ENCODE data around the gene ALOX15B. TPM values are rescaled to one million over a fixed set of nuclear protein-coding genes. Genes with fewer than 3 reads are reported as not detected.

Gene ALOX15B
- total RNA-seq, 1 experiment from 2014 or later, result 0.30 TPM

GRCh38 chr17:8053600-8053999, 14.7 kb downstream of the ALOX15B start:
- no peak for TF ChIP-seq ZNF274 (IDR thresholded peaks at IDR 0.05; ENCODE audit: low read depth, low read length)
- no peak for TF ChIP-seq SRF (IDR thresholded peaks at IDR 0.05; ENCODE audit: low read depth)
- TF ChIP-seq SIN3A (IDR thresholded peaks at IDR 0.05; ENCODE audit: low read depth), result no peak
- TF ChIP-seq ATF3 (IDR thresholded peaks at IDR 0.05), result no peak
- no peak for TF ChIP-seq TCF7L2 (IDR thresholded peaks at IDR 0.05; ENCODE audit: borderline replicate concordance, extremely low read depth, insufficient read depth, insufficient read length)
- TF ChIP-seq RAD21 (IDR thresholded peaks at IDR 0.05; ENCODE audit: low read depth), result no peak
- no peaks in the 10 kb centered on the region for H3K79me2 ChIP-seq (ENCODE audit: insufficient read depth, low read length)
- no peak overlapping the region for H3K27ac ChIP-seq (ENCODE audit: low read depth, low read length)
- no peak overlapping the region for H3K9ac ChIP-seq (ENCODE audit: low read length)
- H3K9me2 ChIP-seq (ENCODE audit: insufficient read depth), result no peaks in the 10 kb centered on the region
- no peaks in the 10 kb centered on the region for H3K36me3 ChIP-seq (ENCODE audit: control insufficient read depth in 1 of 2, insufficient read depth in 2 of 2, low read length in 2 of 2)
- no peak overlapping the region for H3K4me3 ChIP-seq (replicated peaks in 1 of 2; ENCODE audit: low read depth in 1 of 2, low read length in 2 of 2)
- H3K4me1 ChIP-seq (ENCODE audit: control insufficient read depth in 1 of 2, insufficient read depth in 2 of 2, low read length in 2 of 2), result peaks cover 0 to 11% of the 10 kb centered on the region in 2 experiments; a peak in 3 of 4 replicates
- no peaks in the 10 kb centered on the region for H4K20me1 ChIP-seq (ENCODE audit: insufficient read depth)
- intact Hi-C loops (cut with micrococcal nuclease), result no loop called here
- ATAC-seq (no peak), DNase-seq (ENCODE audit: low read depth, low spot score) (no peak)
- H3K4me2 ChIP-seq (ENCODE audit: low read length), result no peak overlapping the region
- no peaks in the 10 kb centered on the region for H3K9me3 ChIP-seq (ENCODE audit: control insufficient read depth in 1 of 2, insufficient read depth in 1 of 2, low read depth in 1 of 2, low read length in 2 of 2)
- CTCF ChIA-PET, result no interaction called here
- no peaks in the 10 kb centered on the region for H3K27me3 ChIP-seq (ENCODE audit: insufficient read depth, low read length)
- H2AFZ ChIP-seq (ENCODE audit: low read depth, low read length, poor library complexity, severe bottlenecking), result no peak overlapping the region
- BruUV-seq (replicated peaks), result no TSS peak
- POLR2A ChIA-PET, result no interaction called here
- RAD21 ChIA-PET (ENCODE audit: low non-redundant PET in 1 of 2, low total read pairs in 2 of 2, uncharacterized antibody in 2 of 2, unreplicated experiment in 2 of 2), result no interaction called here

- no peaks in the 10 kb centered on the region for H4K20me1 ChIP-seq (ENCODE audit: insufficient read depth)
- H3K9ac ChIP-seq (ENCODE audit: low read length), result no peak overlapping the region
- H3K27me3 ChIP-seq (ENCODE audit: insufficient read depth, low read length), result no peaks in the 10 kb centered on the region
- H3K36me3 ChIP-seq (ENCODE audit: control insufficient read depth in 1 of 2, insufficient read depth in 2 of 2, low read length in 2 of 2), result no peaks in the 10 kb centered on the region
- TF ChIP-seq SP1 (IDR thresholded peaks at IDR 0.05; ENCODE audit: low read depth) (no peak), EZH2phosphoT487 (IDR thresholded peaks at IDR 0.05; ENCODE audit: borderline replicate concordance) (no peak), YY1 (IDR thresholded peaks at IDR 0.05; ENCODE audit: extremely low read depth, insufficient replicate concordance, low read depth, low read length) (no peak)
- H3K4me3 ChIP-seq (replicated peaks in 1 of 2; ENCODE audit: low read depth in 1 of 2, low read length in 2 of 2), result no peak overlapping the region
- no peak overlapping the region for H3K4me2 ChIP-seq (ENCODE audit: low read length)
- no peak for ATAC-seq
- CTCF ChIA-PET, result interaction anchor here (1.0 to 5.7 kb wide), 4 partner anchors 14 to 199 kb away, joined by 4 to 35 read pairs (median 10); partner anchors contain the start of gene NAA38
- RAD21 ChIA-PET (ENCODE audit: low non-redundant PET in 1 of 2, low total read pairs in 2 of 2, uncharacterized antibody in 2 of 2, unreplicated experiment in 2 of 2), result no interaction called here
- intact Hi-C loops (cut with micrococcal nuclease), result loop anchor here (2.0 to 5.0 kb wide), 3 partner anchors 193 to 424 kb away; partner anchors contain the start of gene SHBG
- no peak overlapping the region for H2AFZ ChIP-seq (ENCODE audit: low read depth, low read length, poor library complexity, severe bottlenecking)
- DNase-seq (ENCODE audit: low read depth, low spot score), result no peak
- H3K79me2 ChIP-seq (ENCODE audit: insufficient read depth, low read length), result no peaks in the 10 kb centered on the region
- H3K9me3 ChIP-seq (ENCODE audit: control insufficient read depth in 1 of 2, insufficient read depth in 1 of 2, low read depth in 1 of 2, low read length in 2 of 2), result no peaks in the 10 kb centered on the region
- H3K9me2 ChIP-seq (ENCODE audit: insufficient read depth), result no peaks in the 10 kb centered on the region
- no TSS peak for BruUV-seq (replicated peaks)
- POLR2A ChIA-PET, result interaction anchor here (0.8 kb wide), 1 partner anchor 117 kb away, joined by 4 read pairs; no protein-coding TSS in a partner anchor
- H3K4me1 ChIP-seq (ENCODE audit: control insufficient read depth in 1 of 2, insufficient read depth in 2 of 2, low read length in 2 of 2), result peaks cover 0 to 20% of the 10 kb centered on the region in 2 experiments; a peak in 3 of 4 replicates
- no peak overlapping the region for H3K27ac ChIP-seq (ENCODE audit: low read depth, low read length)
Observed at GRCh38 chr17:8055851-8056231, 17.0 kb downstream of the ALOX15B start.

Data from HCT116 (cell line).